Anterior cingulate cortex (tissue), 58 donors: Measurements from ENCODE around the gene SNCB.
A peak's percentile ranks its signal among the peaks of the same experiment; 100 is the strongest.

ENCODE experiments used
- DNase-seq, 58 donors: peaks; one replicate each; lab custom pipeline; 2025; lab: John Stamatoyannopoulos, UW

The SNCB gene

DNA sequence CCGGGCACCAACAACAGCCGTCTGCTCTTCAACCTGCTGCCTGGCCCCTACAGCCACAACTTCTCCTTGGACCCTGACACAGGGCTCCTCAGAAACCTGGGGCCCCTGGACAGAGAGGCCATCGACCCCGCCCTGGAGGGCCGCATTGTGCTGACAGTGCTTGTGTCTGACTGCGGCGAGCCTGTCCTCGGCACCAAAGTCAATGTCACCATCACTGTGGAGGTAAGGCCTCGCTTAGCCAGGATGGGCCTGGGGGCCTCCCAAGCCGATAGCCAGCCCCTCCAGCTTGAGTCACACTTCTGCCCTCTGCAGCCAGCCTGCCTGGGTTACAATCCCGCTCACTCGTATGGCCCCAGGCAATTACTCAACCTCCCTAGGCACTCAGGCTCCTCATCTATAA is 49.0 kb downstream of the SNCB start:
- DNase-seq, result no peak

- DNase-seq, result no peak
Observed at GRCh38 chr5:176579323-176579722, 51.0 kb downstream of the SNCB start.

DNA sequence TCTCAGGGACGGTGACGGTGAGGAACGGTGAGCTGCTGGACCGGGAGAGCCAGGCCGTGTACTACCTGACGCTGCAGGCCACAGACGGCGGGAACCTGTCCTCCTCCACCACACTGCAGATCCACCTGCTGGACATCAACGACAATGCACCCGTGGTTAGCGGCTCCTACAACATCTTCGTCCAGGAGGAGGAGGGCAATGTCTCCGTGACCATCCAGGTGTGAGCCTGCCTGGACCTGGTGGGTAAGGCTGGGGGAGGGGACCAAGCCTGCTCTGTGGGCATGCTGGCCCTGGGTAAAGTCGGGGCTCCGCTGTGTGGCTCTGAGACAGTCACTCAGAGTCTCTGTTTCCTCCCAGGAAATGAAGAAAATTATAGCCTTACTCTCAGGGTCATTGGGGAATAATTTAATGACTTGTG is 51.9 kb downstream of the SNCB start:
- DNase-seq, result no peak

DNA sequence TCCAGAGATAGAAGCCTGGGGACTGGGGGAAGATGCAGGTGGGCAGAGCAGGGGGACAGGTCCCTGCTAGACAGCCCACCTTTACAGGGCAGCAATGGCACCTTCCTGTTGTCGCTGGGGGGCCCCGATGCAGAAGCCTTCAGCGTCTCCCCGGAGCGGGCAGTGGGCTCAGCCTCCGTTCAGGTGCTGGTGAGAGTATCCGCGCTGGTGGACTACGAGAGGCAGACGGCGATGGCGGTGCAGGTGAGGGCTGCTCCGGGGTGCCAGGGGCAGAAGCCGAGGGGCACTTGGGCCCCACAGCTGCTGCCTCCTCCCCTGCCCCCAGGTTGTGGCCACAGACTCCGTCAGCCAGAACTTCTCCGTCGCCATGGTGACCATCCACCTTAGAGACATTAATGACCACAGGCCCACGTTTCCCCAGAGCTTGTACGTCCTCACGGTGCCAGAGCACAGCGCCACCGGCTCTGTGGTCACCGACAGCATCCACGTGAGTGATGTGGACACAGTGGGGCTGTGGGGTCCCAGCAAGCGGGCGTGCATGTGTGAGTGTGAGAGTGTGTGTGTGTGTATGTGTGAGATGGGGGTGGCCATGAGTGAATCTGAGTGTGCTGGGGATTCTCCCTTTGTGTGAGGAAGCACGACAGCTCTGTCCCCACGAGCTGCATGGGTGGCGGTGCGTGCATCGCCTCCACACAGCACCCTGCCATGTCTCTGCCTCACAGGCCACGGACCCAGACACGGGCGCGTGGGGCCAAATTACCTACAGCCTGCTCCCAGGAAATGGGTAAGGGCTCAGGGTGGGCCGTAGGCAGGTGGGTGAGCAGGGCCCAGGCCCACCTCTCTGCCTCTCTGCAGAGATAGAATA is 52.8 kb downstream of the SNCB start:
- no peak for DNase-seq

GRCh38 chr5:176575488-176576422 is 54.6 kb downstream of the SNCB start:
- no peak for DNase-seq

GRCh38 chr5:176575066-176575465 is 55.3 kb downstream of the SNCB start:
- DNase-seq, result no peak

DNA sequence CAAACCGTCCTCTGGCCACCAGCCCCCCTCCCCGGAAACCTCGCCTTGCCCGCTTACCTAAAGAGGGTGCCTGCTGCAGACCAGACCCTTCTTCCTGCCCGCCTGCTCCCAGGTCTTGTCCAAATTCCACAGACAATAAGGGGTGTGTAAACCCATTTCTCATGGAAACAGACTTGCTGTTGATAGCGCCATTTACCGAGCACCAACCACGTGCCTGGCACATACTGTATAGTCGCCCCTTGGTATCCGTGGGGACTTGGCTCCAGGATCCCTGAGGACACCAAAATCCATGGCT is 56.1 kb downstream of the SNCB start:
- no peak for DNase-seq

GRCh38 chr5:176573564-176574296 is 56.6 kb downstream of the SNCB start:
- peak in 56 of 58 donors; percentile 2 to 87 (median 44) for DNase-seq
